Endothelial cell of umbilical vein (primary cell): ENCODE results near the gene LBX2. TPM values are rescaled to one million over a fixed set of nuclear protein-coding genes. Genes with fewer than 3 reads are reported as not detected.

ENCODE experiments used
- BruUV-seq: library from RNA; stranded (reverse); fragments of 400-500 nt; replicated peaks from 2 replicates; lab custom pipeline; 2021; lab: Mats Ljungman, UMichigan
- CTCF ChIA-PET: fragments of 300-600, 350-600 bp; sonication (Branson Sonifier 250); formaldehyde crosslinking; loops from one replicate; lab custom pipeline; 2021; ENCODE audit warnings: antibody characterized with exemption, inconsistent platforms; lab: Charles Lee
- POLR2A ChIA-PET: fragments of 300-600, 350-600 bp; sonication (Branson Sonifier 250); formaldehyde crosslinking; loops from one replicate; lab custom pipeline; 2021; ENCODE audit warnings: antibody characterized with exemption, inconsistent platforms; lab: Charles Lee
- DNase-seq: peaks from one replicate; pipeline ENCODE4 v3.0.0-alpha.2; 2011; ENCODE audit warnings: low read depth, low spot score
- FAIRE-seq: peaks from 2 replicates; lab custom pipeline; 2011; peaks lifted over from hg19 to GRCh38; lab: Jason Lieb, UNC
- H2AFZ ChIP-seq: 2 replicates; pipeline ENCODE4 v1.6.0; 2012; ENCODE audit warnings: low read depth, low read length, control low read depth, inconsistent platforms
- H3K27ac ChIP-seq: 2 replicates; pipeline ENCODE4 v1.5.1; 2011; ENCODE audit warnings: low read depth, mild to moderate bottlenecking, control low read depth, low read length, moderate library complexity; ENCODE audit not compliant: insufficient read depth
- H3K27me3 ChIP-seq, 2 experiments: 2 replicates each; pipeline versions ENCODE4 v1.6.0 to v1.6.1; 2011; ENCODE audit warnings: low read length in 2 of 2, mixed read lengths in 1 of 2; ENCODE audit not compliant: control insufficient read depth in 2 of 2, insufficient read depth in 2 of 2
- H3K36me3 ChIP-seq, 2 experiments: 2 replicates in 1 of 2; 3 replicates in 1 of 2; pipeline ENCODE4 v1.5.1; 2011; ENCODE audit warnings: low read length in 2 of 2, mild to moderate bottlenecking in 1 of 2, moderate library complexity in 1 of 2; ENCODE audit not compliant: control insufficient read depth in 2 of 2, insufficient read depth in 2 of 2; ENCODE audit errors: extremely low read depth in 1 of 2
- H3K4me1 ChIP-seq: 3 replicates; pipeline ENCODE4 v1.5.1; 2011; ENCODE audit warnings: mild to moderate bottlenecking, low read length; ENCODE audit not compliant: control insufficient read depth, insufficient read depth; ENCODE audit errors: extremely low read depth
- H3K4me2 ChIP-seq: 2 replicates; pipeline ENCODE4 v1.6.1; 2011; ENCODE audit warnings: low read length, control low read depth, mixed read lengths; ENCODE audit not compliant: insufficient read depth
- H3K4me3 ChIP-seq, 3 experiments: fragments of 200-600 bp in 1 of 3; sonication (generic), shearing (Covaris generic) in 1 of 3; replicated peaks in 1 of 3; 2 replicates each; pipeline ENCODE4 v1.5.1; 2011 to 2016; ENCODE audit warnings: control low read depth in 3 of 3, low read length in 3 of 3, mild to moderate bottlenecking in 2 of 3, inconsistent platforms in 1 of 3, low read depth in 1 of 3, moderate library complexity in 1 of 3; ENCODE audit not compliant: insufficient read depth in 1 of 3
- H3K79me2 ChIP-seq: 2 replicates; pipeline ENCODE4 v1.6.0; 2012; ENCODE audit warnings: low read length, inconsistent platforms; ENCODE audit not compliant: control insufficient read depth, insufficient read depth
- H3K9ac ChIP-seq: replicated peaks from 2 replicates; pipeline ENCODE3; 2011; ENCODE audit warnings: low read length, control low read depth; ENCODE audit not compliant: insufficient read depth; ENCODE audit errors: extremely low read depth
- H3K9me1 ChIP-seq: replicated peaks from 3 replicates; pipeline ENCODE4 v1.6.0; 2011; ENCODE audit warnings: mild to moderate bottlenecking, low read length; ENCODE audit not compliant: control insufficient read depth, insufficient read depth; ENCODE audit errors: extremely low read depth
- H3K9me3 ChIP-seq: replicated peaks from 2 replicates; pipeline ENCODE4 v1.5.1; 2012; ENCODE audit warnings: low read length, inconsistent platforms; ENCODE audit not compliant: control insufficient read depth, insufficient read depth
- H4K20me1 ChIP-seq: replicated peaks from 2 replicates; pipeline ENCODE3; 2011; ENCODE audit warnings: mild to moderate bottlenecking, low read length; ENCODE audit not compliant: control insufficient read depth, insufficient read depth; ENCODE audit errors: extremely low read depth
- CTCF ChIP-seq, 2 donors: IDR thresholded peaks; 1 replicate in 1 of 2; 2 replicates in 1 of 2; pipeline ENCODE4 v1.5.1; 2011; ENCODE audit warnings: low read length in 2 of 2, mild to moderate bottlenecking in 2 of 2, moderate library complexity in 2 of 2, control low read depth in 1 of 2, inconsistent platforms in 1 of 2, low read depth in 1 of 2; ENCODE audit not compliant: insufficient read depth in 1 of 2; ENCODE audit errors: extremely low read depth in 1 of 2
- EZH2 ChIP-seq: IDR thresholded peaks from 2 replicates; pipeline ENCODE4 v1.6.1; 2012; ENCODE audit warnings: borderline replicate concordance, low read depth, mild to moderate bottlenecking, moderate library complexity, low read length, inconsistent platforms; ENCODE audit not compliant: severe bottlenecking
- GATA2 ChIP-seq: IDR thresholded peaks from 2 replicates; pipeline ENCODE4 v1.7.0; 2011; ENCODE audit warnings: low read depth, mild to moderate bottlenecking, moderate library complexity, mixed read lengths, low read length; ENCODE audit not compliant: insufficient read length, insufficient read depth
- JUN ChIP-seq: IDR thresholded peaks from 2 replicates; pipeline ENCODE4 v1.6.1; 2011; ENCODE audit warnings: borderline replicate concordance, low read depth; ENCODE audit not compliant: insufficient read length, insufficient read depth
- MAX ChIP-seq: IDR thresholded peaks from 2 replicates; pipeline ENCODE4 v1.6.1; 2011; ENCODE audit not compliant: insufficient read depth, insufficient read length
- MYC ChIP-seq: IDR thresholded peaks from one replicate; pipeline ENCODE4 v1.6.1; 2011; ENCODE audit warnings: mild to moderate bottlenecking, low read depth, low read length
- POLR2A ChIP-seq: IDR thresholded peaks from 2 replicates; pipeline ENCODE4 v1.6.1; 2012; ENCODE audit warnings: low read depth, mild to moderate bottlenecking, control low read depth, low read length
- dilution Hi-C: fragments of 300-500 bp; cut with MboI; formaldehyde crosslinking; loops from one replicate; pipeline ENCODE4 v1.15.0; 2019; ENCODE audit warnings: low sequenced_read_pairs; ENCODE audit not compliant: extremely low pct_ligation_motif_present
- intact Hi-C: fragments of 100-400 bp; cut with micrococcal nuclease; formaldehyde crosslinking; loops from one replicate; pipeline ENCODE4 v1.10.0; 2022
- polyA plus RNA-seq, 4 experiments: library from polyadenylated mRNA; depleted of rRNA in 3 of 4; stranded (reverse) in 3 of 4; unstranded in 1 of 4; fragments of >200 nt; gene quantifications; 2 replicates each; pipeline versions ENCODE4 v1.2.1 to v1.2.3, GENCODE V29; 2011 to 2012; ENCODE audit warnings: missing spikeins in 1 of 4
- total RNA-seq: library from RNA; stranded (reverse); gene quantifications from 2 replicates; pipeline ENCODE4 v1.2.3, GENCODE V29; 2021

The LBX2 gene
- total and polyA plus RNA-seq, 2 donors (not counting 3 experiments of a cell fraction or from before 2014, with no cell fraction given) = 2.8 to 3.8 TPM

GRCh38 chr2:74533464-74533863, 34.1 kb upstream of the LBX2 start:
- Histone ChIP-seq H3K27ac (no peak overlapping the region), H3K4me3 (no peak overlapping the region), H3K9ac (no peak overlapping the region), H3K4me1 (peaks cover 13% of the 10 kb centered on the region), H3K9me3 (no peaks in the 10 kb centered on the region), H3K36me3 (peaks cover 0 to 10% of the 10 kb centered on the region in 2 experiments), H3K9me1 (no peaks in the 10 kb centered on the region), H4K20me1 (no peaks in the 10 kb centered on the region), H3K4me2 (no peak overlapping the region), H2AFZ (no peak overlapping the region), H3K27me3 (peaks cover 6 to 7% of the 10 kb centered on the region in 2 experiments), H3K79me2 (peaks cover 9% of the 10 kb centered on the region)
- TF ChIP-seq POLR2A = no peak
- no peak for TF ChIP-seq EZH2
- no peak for TF ChIP-seq MAX
- no peak for TF ChIP-seq CTCF (IDR thresholded peaks at IDR 0.05; ENCODE audit: extremely low read depth in 1 of 2, insufficient read depth in 1 of 2, low read depth in 1 of 2, low read length in 2 of 2)
- no peak for TF ChIP-seq GATA2
- TF ChIP-seq JUN = no peak
- TF ChIP-seq MYC = no peak
- BruUV-seq = no TSS peak
- DNase-seq (no peak), FAIRE-seq (no peak)
- POLR2A ChIA-PET = no interaction called here
- intact Hi-C loops (loop anchor here (2.0 to 5.0 kb wide), 3 partner anchors 36 to 283 kb away; partner anchors contain the start of gene LBX2), dilution Hi-C loops (no loop called here)
- CTCF ChIA-PET = interaction anchor here (0.8 to 5.2 kb wide), 5 partner anchors 12 to 284 kb away, joined by 3 to 82 read pairs (median 16); partner anchors contain the start of genes CCDC142 and TTC31
